ENCODE results near the gene DDX1. TPM values are rescaled to one million over a fixed set of nuclear protein-coding genes. Genes with fewer than 3 reads are reported as not detected.

Gene DDX1
- polyA plus RNA-seq, 1 donor, result 116 TPM

DNA sequence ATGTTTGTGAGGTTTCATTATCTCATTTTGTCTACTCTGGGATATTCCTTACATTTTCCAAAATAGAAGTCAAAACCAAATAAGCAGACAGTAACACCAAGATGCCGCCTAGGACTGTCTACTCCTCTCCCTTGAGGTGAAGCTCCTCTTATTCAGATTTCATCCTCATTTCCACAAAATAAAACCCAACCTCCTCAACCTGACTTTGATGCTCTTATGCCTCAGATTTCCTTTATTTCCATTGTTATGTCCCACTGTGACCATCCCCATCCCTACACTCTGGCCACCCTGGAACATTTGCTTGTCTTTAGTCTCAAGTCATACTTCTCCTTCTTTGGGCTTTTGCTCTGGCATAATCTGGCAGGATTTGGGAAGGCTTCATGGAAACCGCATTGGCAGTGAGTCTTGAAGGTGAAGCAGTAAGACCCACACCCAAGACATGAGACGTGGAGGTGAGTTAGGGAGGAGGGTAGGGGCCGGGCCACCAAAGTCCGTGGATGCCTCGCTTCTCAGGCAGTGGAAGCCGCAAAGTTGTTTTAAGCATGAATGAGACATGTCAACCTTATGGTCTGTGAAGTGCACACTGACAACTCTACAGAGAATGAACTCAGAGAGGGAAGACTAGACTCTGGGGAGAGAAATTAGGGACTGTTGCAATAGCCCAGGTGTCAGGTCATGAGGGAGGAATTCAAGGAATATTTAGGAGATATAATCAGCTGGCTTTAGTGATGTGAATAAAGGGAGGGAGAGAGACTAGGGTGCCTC lies 63.6 kb downstream of the DDX1 start:
- Histone ChIP-seq H3K4me1 (ENCODE audit: control insufficient read depth, insufficient read depth, low read length) (no peaks in the 10 kb centered on the region), H3K36me3 (ENCODE audit: control insufficient read depth, insufficient read depth, low read length) (no peaks in the 10 kb centered on the region), H3K27me3 (ENCODE audit: control insufficient read depth, insufficient read depth, low read length) (no peaks in the 10 kb centered on the region), H3K27ac (ENCODE audit: low read length) (no peak overlapping the region), H3K9me3 (ENCODE audit: control insufficient read depth, low read depth, low read length) (no peaks in the 10 kb centered on the region), H3K4me3 (ENCODE audit: low read length) (no peak overlapping the region)
- DNase-seq, result no peak
- no CpG with 5 or more reads among the region's 7 CpGs for WGBS (ENCODE audit: insufficient coverage, low lambda C conversion rate)

DNA sequence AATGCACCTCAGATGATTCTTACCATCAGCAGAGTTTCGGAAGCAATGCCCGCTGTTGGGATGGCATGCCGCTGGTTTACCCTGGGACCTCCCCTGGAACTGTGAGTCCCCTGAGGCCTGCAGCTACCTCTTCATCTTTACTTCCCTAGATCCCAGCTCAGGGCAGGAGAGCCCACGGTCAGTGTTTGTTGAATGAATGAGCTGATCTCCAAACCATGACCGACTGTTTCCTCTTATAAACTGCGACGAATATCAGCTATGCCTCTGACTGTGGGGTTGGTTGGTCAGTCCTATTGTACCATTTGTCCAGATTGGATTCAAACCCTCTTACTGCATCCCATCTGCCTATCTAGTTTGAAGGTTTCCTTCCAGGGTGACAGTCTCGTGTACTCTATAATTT lies 64.4 kb downstream of the DDX1 start:
- H3K4me1 ChIP-seq (ENCODE audit: control insufficient read depth, insufficient read depth, low read length), result no peaks in the 10 kb centered on the region
- DNase-seq, result no peak
- no peak overlapping the region for H3K4me3 ChIP-seq (ENCODE audit: low read length)
- no peaks in the 10 kb centered on the region for H3K9me3 ChIP-seq (ENCODE audit: control insufficient read depth, low read depth, low read length)
- WGBS (ENCODE audit: insufficient coverage, low lambda C conversion rate), result no CpG with 5 or more reads among the region's 8 CpGs
- H3K36me3 ChIP-seq (ENCODE audit: control insufficient read depth, insufficient read depth, low read length), result no peaks in the 10 kb centered on the region
- no peaks in the 10 kb centered on the region for H3K27me3 ChIP-seq (ENCODE audit: control insufficient read depth, insufficient read depth, low read length)
- no peak overlapping the region for H3K27ac ChIP-seq (ENCODE audit: low read length)

DNA sequence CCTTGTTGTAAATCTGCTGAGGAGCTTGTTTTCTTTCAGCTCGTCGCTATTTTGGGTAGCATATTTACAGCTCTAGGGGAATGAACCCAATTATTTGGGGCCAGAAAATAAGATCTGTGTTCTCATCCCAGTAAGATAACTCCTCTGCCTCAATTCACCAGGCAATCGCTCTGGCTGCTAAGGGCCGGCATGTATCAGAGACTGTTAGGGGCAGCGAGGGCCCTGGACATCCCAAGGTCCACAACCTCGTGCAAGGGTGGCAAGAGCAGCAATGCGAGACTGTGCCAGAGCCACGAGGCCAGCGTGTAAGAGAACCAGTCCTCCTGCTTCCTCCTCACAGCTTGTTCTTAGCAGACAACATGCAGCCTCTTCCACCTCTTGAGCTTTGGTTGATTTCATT lies 66.1 kb downstream of the DDX1 start:
- WGBS (ENCODE audit: insufficient coverage, low lambda C conversion rate), result no CpG with 5 or more reads among the region's 9 CpGs

DNA sequence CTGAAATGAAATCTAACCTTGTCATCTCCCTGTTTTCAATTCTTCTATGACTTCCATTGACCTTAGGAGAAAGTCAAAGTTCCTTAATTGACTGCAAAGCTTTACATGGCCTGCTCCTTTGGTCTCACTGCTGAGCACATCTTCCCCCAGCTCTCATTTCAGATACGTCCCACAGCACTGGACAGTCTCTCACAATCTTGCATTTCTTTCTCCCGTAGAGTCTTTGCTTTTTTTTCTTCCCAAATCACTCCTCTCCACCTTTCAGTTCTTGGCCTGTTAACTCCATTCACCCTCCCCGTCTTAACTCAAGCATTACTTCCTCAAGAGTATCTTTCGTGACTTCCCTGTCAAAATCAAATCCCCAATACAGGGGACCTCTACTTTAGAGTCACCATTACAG lies 67.2 kb downstream of the DDX1 start:
- 90% methylated on average over 4 of the region's 4 CpGs for WGBS (ENCODE audit: insufficient coverage, low lambda C conversion rate)
- H3K36me3 ChIP-seq (ENCODE audit: control insufficient read depth, insufficient read depth, low read length), result no peaks in the 10 kb centered on the region
- H3K27me3 ChIP-seq (ENCODE audit: control insufficient read depth, insufficient read depth, low read length), result no peaks in the 10 kb centered on the region
- DNase-seq, result no peak
- no peak overlapping the region for H3K27ac ChIP-seq (ENCODE audit: low read length)
- H3K4me1 ChIP-seq (ENCODE audit: control insufficient read depth, insufficient read depth, low read length), result no peaks in the 10 kb centered on the region
- no peak overlapping the region for H3K4me3 ChIP-seq (ENCODE audit: low read length)
- H3K9me3 ChIP-seq (ENCODE audit: control insufficient read depth, low read depth, low read length), result no peaks in the 10 kb centered on the region

More for the DNA sequence above, 66.1 kb downstream of the DDX1 start:
- no peak overlapping the region for H3K27ac ChIP-seq (ENCODE audit: low read length)
- no peaks in the 10 kb centered on the region for H3K27me3 ChIP-seq (ENCODE audit: control insufficient read depth, insufficient read depth, low read length)
- DNase-seq, result no peak
- no peak overlapping the region for H3K4me3 ChIP-seq (ENCODE audit: low read length)
- no peaks in the 10 kb centered on the region for H3K9me3 ChIP-seq (ENCODE audit: control insufficient read depth, low read depth, low read length)
- H3K4me1 ChIP-seq (ENCODE audit: control insufficient read depth, insufficient read depth, low read length), result no peaks in the 10 kb centered on the region
- no peaks in the 10 kb centered on the region for H3K36me3 ChIP-seq (ENCODE audit: control insufficient read depth, insufficient read depth, low read length)

DNA sequence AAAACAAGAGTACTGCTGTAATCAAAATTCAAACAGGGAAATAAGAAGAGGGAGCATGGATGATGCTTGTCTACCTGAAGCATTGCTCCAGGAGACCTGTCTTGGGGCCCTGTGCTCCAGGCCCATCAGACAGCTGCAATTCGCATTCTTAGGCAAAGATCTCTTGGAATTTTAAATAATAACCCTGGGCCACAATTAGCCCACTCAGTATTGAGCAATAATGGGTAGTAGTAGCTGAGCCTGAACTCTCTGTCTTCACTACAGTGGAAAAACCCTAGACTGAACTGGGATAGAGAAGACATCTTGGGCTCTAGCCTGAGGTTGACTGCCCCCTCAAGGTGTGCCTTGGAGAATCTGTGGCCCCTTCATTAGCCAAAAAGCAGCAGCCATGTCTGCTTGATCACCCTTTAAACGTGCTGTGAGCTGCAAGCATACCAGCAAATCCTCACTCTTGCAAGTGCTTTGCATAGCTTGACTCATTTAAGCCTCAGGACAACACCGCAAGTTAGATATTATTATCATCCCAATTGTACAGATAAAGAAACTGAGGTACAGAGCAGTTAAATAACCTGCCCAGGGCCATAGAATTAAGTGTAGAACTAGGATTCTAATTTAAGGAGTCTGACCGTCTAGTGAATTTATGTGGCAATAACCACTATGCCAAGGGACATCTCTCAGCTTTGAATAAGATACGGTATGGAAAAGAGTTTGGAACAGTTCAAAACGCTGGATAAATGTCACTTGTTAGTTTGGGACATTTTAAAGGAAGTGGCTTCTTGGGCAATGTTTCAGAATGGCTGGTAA lies 69.0 kb downstream of the DDX1 start:
- 88% methylated on average over 2 of the region's 6 CpGs for WGBS (ENCODE audit: insufficient coverage, low lambda C conversion rate)

DNA sequence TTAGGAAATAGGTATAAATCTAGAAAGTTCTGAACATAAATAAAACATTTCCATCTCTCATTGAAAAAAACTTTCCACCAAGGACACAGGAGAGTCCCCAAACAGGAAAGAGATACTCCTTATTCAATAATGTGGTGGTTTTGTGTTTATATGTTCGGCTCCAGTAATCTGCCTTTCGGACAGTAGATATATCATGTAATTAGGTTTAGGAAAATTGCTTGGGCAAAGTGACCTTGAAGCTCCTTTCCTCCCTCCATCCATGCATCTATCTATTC lies 69.6 kb downstream of the DDX1 start:
- H3K9me3 ChIP-seq (ENCODE audit: control insufficient read depth, low read depth, low read length), result no peaks in the 10 kb centered on the region
- no peaks in the 10 kb centered on the region for H3K36me3 ChIP-seq (ENCODE audit: control insufficient read depth, insufficient read depth, low read length)
- peaks cover 17% of the 10 kb centered on the region for H3K4me1 ChIP-seq (ENCODE audit: control insufficient read depth, insufficient read depth, low read length)
- no peaks in the 10 kb centered on the region for H3K27me3 ChIP-seq (ENCODE audit: control insufficient read depth, insufficient read depth, low read length)
- no peak overlapping the region for H3K4me3 ChIP-seq (ENCODE audit: low read length)
- H3K27ac ChIP-seq (ENCODE audit: low read length), result no peak overlapping the region
- no peak for DNase-seq
- WGBS (ENCODE audit: insufficient coverage, low lambda C conversion rate), result no CpG with 5 or more reads among the region's 2 CpGs

More for the DNA sequence above, 69.0 kb downstream of the DDX1 start:
- Histone ChIP-seq H3K4me1 (ENCODE audit: control insufficient read depth, insufficient read depth, low read length) (peaks cover 12% of the 10 kb centered on the region), H3K27me3 (ENCODE audit: control insufficient read depth, insufficient read depth, low read length) (no peaks in the 10 kb centered on the region), H3K36me3 (ENCODE audit: control insufficient read depth, insufficient read depth, low read length) (no peaks in the 10 kb centered on the region), H3K9me3 (ENCODE audit: control insufficient read depth, low read depth, low read length) (no peaks in the 10 kb centered on the region), H3K4me3 (ENCODE audit: low read length) (no peak overlapping the region), H3K27ac (ENCODE audit: low read length) (no peak overlapping the region)
- no peak for DNase-seq

DNA sequence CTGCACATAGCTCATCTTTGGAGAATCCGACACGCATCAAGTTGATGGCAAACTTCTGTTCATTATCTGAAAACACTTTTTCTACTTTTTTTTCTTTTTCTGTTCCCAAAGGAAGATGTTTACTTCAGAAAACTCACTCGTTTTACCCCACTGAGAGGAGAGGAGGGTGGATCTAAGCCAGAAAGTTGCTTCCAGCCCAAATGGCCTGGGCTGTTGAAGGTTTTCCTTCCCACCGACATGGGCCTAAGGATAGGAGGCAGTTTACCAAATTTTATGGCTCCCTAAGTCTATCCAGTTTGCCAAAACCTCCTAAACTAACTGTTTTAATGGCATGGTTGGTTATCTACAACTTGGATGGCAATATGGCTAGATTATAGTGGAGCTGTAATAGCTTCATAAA lies 70.4 kb downstream of the DDX1 start:
- no peak overlapping the region for H3K4me3 ChIP-seq (ENCODE audit: low read length)
- no peaks in the 10 kb centered on the region for H3K36me3 ChIP-seq (ENCODE audit: control insufficient read depth, insufficient read depth, low read length)
- H3K4me1 ChIP-seq (ENCODE audit: control insufficient read depth, insufficient read depth, low read length), result peaks cover 18% of the 10 kb centered on the region
- DNase-seq, result no peak
- WGBS (ENCODE audit: insufficient coverage, low lambda C conversion rate), result no CpG with 5 or more reads among the region's 4 CpGs
- H3K27ac ChIP-seq (ENCODE audit: low read length), result no peak overlapping the region
- H3K27me3 ChIP-seq (ENCODE audit: control insufficient read depth, insufficient read depth, low read length), result no peaks in the 10 kb centered on the region
- no peaks in the 10 kb centered on the region for H3K9me3 ChIP-seq (ENCODE audit: control insufficient read depth, low read depth, low read length)

DNA sequence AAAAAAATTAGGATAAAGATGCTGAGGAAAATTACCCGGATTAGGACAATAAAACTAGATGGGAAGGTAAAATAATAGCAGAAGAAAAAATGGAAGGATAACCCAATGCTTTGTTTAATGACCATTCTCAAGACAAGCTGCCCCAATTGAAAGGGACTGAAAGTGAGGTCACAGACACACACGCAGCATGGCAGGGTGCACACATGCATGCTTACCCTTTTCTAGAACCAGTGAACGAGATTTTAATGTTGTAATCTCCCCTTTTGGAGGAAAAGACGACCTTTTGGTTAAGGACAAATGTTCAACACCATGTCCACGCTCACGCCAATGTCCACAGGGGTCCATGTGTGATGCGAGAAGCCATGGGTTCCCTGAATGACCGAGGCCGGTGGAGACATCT lies 70.9 kb downstream of the DDX1 start:
- peaks cover 18% of the 10 kb centered on the region for H3K4me1 ChIP-seq (ENCODE audit: control insufficient read depth, insufficient read depth, low read length)
- H3K36me3 ChIP-seq (ENCODE audit: control insufficient read depth, insufficient read depth, low read length), result no peaks in the 10 kb centered on the region
- 100% methylated on average over 1 of the region's 9 CpGs for WGBS (ENCODE audit: insufficient coverage, low lambda C conversion rate)
- no peak overlapping the region for H3K27ac ChIP-seq (ENCODE audit: low read length)
- DNase-seq, result no peak
- H3K27me3 ChIP-seq (ENCODE audit: control insufficient read depth, insufficient read depth, low read length), result no peaks in the 10 kb centered on the region
- no peaks in the 10 kb centered on the region for H3K9me3 ChIP-seq (ENCODE audit: control insufficient read depth, low read depth, low read length)
- no peak overlapping the region for H3K4me3 ChIP-seq (ENCODE audit: low read length)

DNA sequence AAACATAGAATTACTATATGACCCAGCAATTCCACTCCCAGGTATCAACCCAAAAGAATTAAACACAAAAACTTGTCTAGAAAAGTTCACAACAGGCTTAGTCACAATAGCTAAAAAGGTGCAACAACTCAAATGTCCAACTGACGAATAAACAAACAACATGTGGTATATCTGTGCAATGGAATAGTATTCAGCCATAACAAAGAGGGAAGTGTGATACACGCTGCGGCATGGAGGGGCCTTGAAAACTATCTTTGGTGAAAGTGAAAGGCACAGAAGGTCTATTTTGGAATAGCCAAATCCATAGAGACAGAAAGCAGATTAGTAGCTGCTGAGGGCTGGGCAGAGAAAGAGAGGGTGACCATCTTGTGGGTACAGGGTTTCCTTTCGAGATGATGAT lies 72.1 kb downstream of the DDX1 start:
- Histone ChIP-seq H3K36me3 (ENCODE audit: control insufficient read depth, insufficient read depth, low read length) (no peaks in the 10 kb centered on the region), H3K4me1 (ENCODE audit: control insufficient read depth, insufficient read depth, low read length) (peaks cover 18% of the 10 kb centered on the region), H3K27me3 (ENCODE audit: control insufficient read depth, insufficient read depth, low read length) (no peaks in the 10 kb centered on the region), H3K27ac (ENCODE audit: low read length) (no peak overlapping the region), H3K4me3 (ENCODE audit: low read length) (no peak overlapping the region), H3K9me3 (ENCODE audit: control insufficient read depth, low read depth, low read length) (no peaks in the 10 kb centered on the region)
- no peak for DNase-seq
- WGBS (ENCODE audit: insufficient coverage, low lambda C conversion rate), result 100% methylated on average over 4 of the region's 4 CpGs

DNA sequence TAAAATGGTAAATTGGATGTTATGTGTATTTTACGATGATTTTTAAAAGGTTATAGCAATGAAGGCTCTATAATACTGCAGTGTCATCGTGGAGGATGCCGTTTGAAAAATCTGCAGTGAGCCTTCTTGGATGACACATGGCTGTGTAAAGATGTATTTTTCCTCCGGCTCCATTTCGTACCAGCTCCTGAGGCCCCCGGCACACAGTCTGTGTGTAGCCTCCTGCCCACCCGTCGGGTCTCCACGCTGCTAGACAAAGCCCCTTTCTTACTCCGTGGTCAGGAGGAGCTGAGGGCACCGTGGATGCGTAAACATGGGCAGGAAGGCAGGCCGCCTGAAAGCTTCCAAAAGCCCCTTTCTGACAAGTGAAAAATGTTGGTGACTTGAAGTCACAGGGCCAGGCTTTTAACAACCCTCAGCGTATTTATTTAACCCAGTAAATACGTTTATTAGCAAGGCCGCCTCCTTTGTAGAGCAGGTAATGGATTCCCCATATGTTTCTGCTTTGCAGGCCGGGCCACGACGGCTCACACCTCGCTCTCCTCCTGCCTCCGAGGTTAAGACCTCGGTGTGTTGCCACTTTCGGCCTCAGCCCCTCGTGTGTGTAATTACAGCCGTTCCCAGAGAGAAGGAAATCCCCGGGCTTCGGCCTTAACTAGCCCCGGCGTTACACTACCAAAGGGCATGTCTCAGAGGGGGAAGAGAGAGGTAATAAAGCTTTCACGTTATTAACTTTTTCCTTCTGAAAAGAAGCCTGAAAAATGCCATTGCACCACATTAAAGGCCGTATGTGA lies 72.8 kb downstream of the DDX1 start:
- Histone ChIP-seq H3K4me3 (ENCODE audit: low read length) (no peak overlapping the region), H3K36me3 (ENCODE audit: control insufficient read depth, insufficient read depth, low read length) (no peaks in the 10 kb centered on the region), H3K4me1 (ENCODE audit: control insufficient read depth, insufficient read depth, low read length) (peaks cover 23% of the 10 kb centered on the region), H3K27me3 (ENCODE audit: control insufficient read depth, insufficient read depth, low read length) (no peaks in the 10 kb centered on the region), H3K9me3 (ENCODE audit: control insufficient read depth, low read depth, low read length) (no peaks in the 10 kb centered on the region), H3K27ac (ENCODE audit: low read length) (no peak overlapping the region)
- no CpG with 5 or more reads among the region's 31 CpGs for WGBS (ENCODE audit: insufficient coverage, low lambda C conversion rate)
- DNase-seq, result peak; percentile 16 to 40
